HS-27A (cell line): ENCODE measurements around the gene GASK1A.
"Not testable (repeated sequence)": the region's sequence is repeated elsewhere in the genome, so short reads cannot be mapped to it uniquely, and the experiment has no call there.

Source experiments
- DNase-seq: peaks from one replicate; pipeline ENCODE4 v3.0.0-alpha.2; 2012; ENCODE audit warnings: low read depth, missing footprints

Gene GASK1A

GRCh38 chr3:43031889-43032545, 52.9 kb downstream of the GASK1A start:
- DNase-seq, result no peak

- no peak for DNase-seq
Observed at GRCh38 chr3:43032646-43033628, 53.8 kb downstream of the GASK1A start.

- DNase-seq, result no peak
Observed at GRCh38 chr3:43034200-43034599, 55.1 kb downstream of the GASK1A start.

- no peak for DNase-seq
Observed at GRCh38 chr3:43034911-43035310, 55.8 kb downstream of the GASK1A start.

- DNase-seq, result no peak
Observed at GRCh38 chr3:43035801-43036365, 56.8 kb downstream of the GASK1A start.

GRCh38 chr3:43036621-43037423, 57.7 kb downstream of the GASK1A start:
- no peak for DNase-seq

- DNase-seq, result no peak
Observed at GRCh38 chr3:43038010-43038409, 58.9 kb downstream of the GASK1A start.

- no peak for DNase-seq
Observed at GRCh38 chr3:43041517-43041916, 62.4 kb downstream of the GASK1A start.

- DNase-seq, result no peak
Observed at GRCh38 chr3:43043071-43043766, 64.1 kb downstream of the GASK1A start.

GRCh38 chr3:43043793-43044192, 64.7 kb downstream of the GASK1A start:
- DNase-seq, result no peak

- not testable (repeated sequence) for DNase-seq
Observed at GRCh38 chr3:43045079-43045478, 66.0 kb downstream of the GASK1A start.

- DNase-seq, result no peak
Observed at GRCh38 chr3:43046583-43046982, 67.5 kb downstream of the GASK1A start.

- DNase-seq, result no peak
Observed at GRCh38 chr3:43048470-43048869, 69.4 kb downstream of the GASK1A start.

- DNase-seq, result no peak
Observed at GRCh38 chr3:43053291-43053690, 74.2 kb downstream of the GASK1A start.

- DNase-seq, result no peak
Observed at GRCh38 chr3:43054754-43055153, 75.6 kb downstream of the GASK1A start.

- no peak for DNase-seq
Observed at GRCh38 chr3:43055393-43055792, 76.3 kb downstream of the GASK1A start.

- DNase-seq, result no peak
Observed at GRCh38 chr3:43055806-43056770, 77.0 kb downstream of the GASK1A start.

GRCh38 chr3:43059456-43059855, 80.3 kb downstream of the GASK1A start:
- no peak for DNase-seq

GRCh38 chr3:43061101-43061895, 82.2 kb downstream of the GASK1A start:
- DNase-seq, result no peak
